SK-N-SH (cell line): ENCODE results near the gene ADORA2A. TPM values are rescaled to one million over a fixed set of nuclear protein-coding genes. Genes with fewer than 3 reads are reported as not detected.

Experiments
- CTCF ChIA-PET: fragments of 300-600, 350-600 bp; formaldehyde crosslinking; extraction: SDS; loops from one replicate; lab custom pipeline; 2021; lab: Yijun Ruan, JAX
- POLR2A ChIA-PET: fragments of 350-600 bp; sonication (Branson Sonifier 250); formaldehyde crosslinking; extraction: SDS; loops from one replicate; lab custom pipeline; 2020; ENCODE audit warnings: antibody characterized with exemption, inconsistent platforms; lab: Yijun Ruan, JAX
- DNase-seq: peaks from one replicate; pipeline ENCODE4 v3.0.0; 2012
- H2AFZ ChIP-seq: fragments of 200-600 bp; sonication (generic); 2 replicates; pipeline ENCODE4 v1.8.1; 2016; ENCODE audit warnings: antibody characterized with exemption, mild to moderate bottlenecking, low read depth
- H3F3A ChIP-seq: fragments of 200-600 bp; sonication (generic); replicated peaks from 2 replicates; pipeline ENCODE3; 2016; ENCODE audit warnings: antibody characterized with exemption, mild to moderate bottlenecking; ENCODE audit not compliant: insufficient read depth
- H3K27ac ChIP-seq, 2 experiments: fragments of 200-500 bp in 1 of 2; fragments of 200-600 bp in 1 of 2; sonication (Bioruptor generic) in 1 of 2; sonication (generic), shearing (Covaris generic) in 1 of 2; 2 replicates each; pipeline versions ENCODE4 v1.5.1 to v1.6.1; 2014 to 2016; ENCODE audit warnings: low read depth in 2 of 2, inconsistent platforms in 1 of 2, low read length in 1 of 2, mild to moderate bottlenecking in 1 of 2, mixed read lengths in 1 of 2
- H3K27me3 ChIP-seq: fragments of 200-600 bp; sonication (generic), shearing (Covaris generic); 2 replicates; pipeline ENCODE4 v1.6.1; 2016; ENCODE audit warnings: mixed run types; ENCODE audit not compliant: insufficient read depth
- H3K36me3 ChIP-seq, 2 experiments: fragments of 200-500 bp in 1 of 2; fragments of 200-600 bp in 1 of 2; sonication (Bioruptor generic) in 1 of 2; sonication (generic) in 1 of 2; replicated peaks in 1 of 2; 2 replicates each; pipeline versions ENCODE3 to v1.5.1; 2014 to 2016; ENCODE audit warnings: low read length in 1 of 2, mild to moderate bottlenecking in 1 of 2; ENCODE audit not compliant: insufficient read depth in 2 of 2, control insufficient read depth in 1 of 2
- H3K4me1 ChIP-seq, 2 experiments: fragments of 200-500 bp in 1 of 2; fragments of 200-600 bp in 1 of 2; sonication (Bioruptor generic) in 1 of 2; sonication (generic), shearing (Covaris generic) in 1 of 2; 2 replicates each; pipeline versions ENCODE4 v1.5.1 to v1.6.1; 2014 to 2016; ENCODE audit warnings: low read depth in 1 of 2, low read length in 1 of 2, mixed run types in 1 of 2; ENCODE audit not compliant: insufficient read depth in 2 of 2, control insufficient read depth in 1 of 2
- H3K4me2 ChIP-seq: fragments of 200-600 bp; sonication (generic), shearing (Covaris generic); 2 replicates; pipeline ENCODE4 v1.6.1; 2017; ENCODE audit warnings: mixed run types
- H3K4me3 ChIP-seq, 2 experiments: fragments of 200-500 bp in 1 of 2; fragments of 200-600 bp in 1 of 2; sonication (Bioruptor generic) in 1 of 2; sonication (generic), shearing (Covaris generic) in 1 of 2; 2 replicates each; pipeline versions ENCODE4 v1.5.1 to v1.8.1; 2014 to 2016; ENCODE audit warnings: low read depth in 2 of 2, inconsistent platforms in 1 of 2, low read length in 1 of 2, mild to moderate bottlenecking in 1 of 2, mixed read lengths in 1 of 2, moderate library complexity in 1 of 2
- H3K79me2 ChIP-seq: fragments of 200-600 bp; sonication (generic); 2 replicates; pipeline ENCODE4 v1.8.1; 2017; ENCODE audit warnings: mild to moderate bottlenecking; ENCODE audit not compliant: insufficient read depth
- H3K9ac ChIP-seq: fragments of 200-600 bp; sonication (generic); 2 replicates; pipeline ENCODE4 v1.6.1; 2017; ENCODE audit warnings: mixed run types
- H3K9me2 ChIP-seq: fragments of 200-600 bp; sonication (generic); 2 replicates; pipeline ENCODE4 v1.6.1; 2017; ENCODE audit warnings: mixed run types
- H3K9me3 ChIP-seq: fragments of 200-600 bp; sonication (generic); 2 replicates; pipeline ENCODE4 v1.6.1; 2017; ENCODE audit warnings: mixed run types, mild to moderate bottlenecking, moderate library complexity
- H4K20me1 ChIP-seq: fragments of 200-600 bp; sonication (generic); 2 replicates; pipeline ENCODE4 v1.6.1; 2017; ENCODE audit warnings: mild to moderate bottlenecking, mixed run types; ENCODE audit not compliant: insufficient read depth
- CHD2 ChIP-seq: fragments of 150-350 bp; IDR thresholded peaks from 2 replicates; pipeline ENCODE4 v1.6.1; 2018; ENCODE audit warnings: low read length; ENCODE audit not compliant: partially characterized antibody
- ELF1 ChIP-seq: IDR thresholded peaks from 2 replicates; pipeline ENCODE4 v1.4.0; 2012
- EP300 ChIP-seq, 2 experiments: IDR thresholded peaks; 2 replicates each; pipeline versions ENCODE4 v1.4.0 to v1.6.1; 2012; ENCODE audit warnings: borderline replicate concordance in 1 of 2, low read depth in 1 of 2, low read length in 1 of 2
- EZH2phosphoT487 ChIP-seq: fragments of 200-600 bp; sonication (generic); IDR thresholded peaks from 2 replicates; pipeline ENCODE4 v1.6.1; 2017; ENCODE audit warnings: low read depth, mixed run types, mild to moderate bottlenecking, antibody characterized with exemption, moderate library complexity, borderline replicate concordance
- FOXJ3 ChIP-seq: sonication (generic); formaldehyde crosslinking; IDR thresholded peaks from 2 replicates; pipeline ENCODE4 v1.5.1; 2020; ENCODE audit warnings: mild to moderate bottlenecking, missing genetic modification reagents
- FOXM1 ChIP-seq: IDR thresholded peaks from 2 replicates; pipeline ENCODE4 v1.4.0; 2012; ENCODE audit warnings: low read depth, mild to moderate bottlenecking
- GABPA ChIP-seq: IDR thresholded peaks from 2 replicates; pipeline ENCODE4 v1.4.0; 2012; ENCODE audit warnings: low read depth, mild to moderate bottlenecking
- GATA2 ChIP-seq: sonication (generic); formaldehyde crosslinking; IDR thresholded peaks from 2 replicates; pipeline ENCODE4 v1.5.0; 2020; ENCODE audit warnings: mild to moderate bottlenecking, missing genetic modification reagents
- MEF2A ChIP-seq: IDR thresholded peaks from 2 replicates; pipeline ENCODE4 v1.4.0; 2012; ENCODE audit warnings: low read depth, borderline replicate concordance
- MXI1 ChIP-seq: IDR thresholded peaks from 2 replicates; pipeline ENCODE4 v1.6.1; 2012; ENCODE audit warnings: mild to moderate bottlenecking, low read depth, low read length, improper control_type of control experiment
- PBX3 ChIP-seq: IDR thresholded peaks from 2 replicates; pipeline ENCODE4; 2012
- POLR2AphosphoS5 ChIP-seq: IDR thresholded peaks from 2 replicates; pipeline ENCODE4 v1.6.1; 2012; ENCODE audit warnings: low read depth, low read length
- RAD21 ChIP-seq: IDR thresholded peaks from 2 replicates; pipeline ENCODE4 v1.6.1; 2012; ENCODE audit warnings: mild to moderate bottlenecking, low read length
- RXRA ChIP-seq: IDR thresholded peaks from 2 replicates; pipeline ENCODE4 v1.4.0; 2012; ENCODE audit warnings: low read depth, mild to moderate bottlenecking, borderline replicate concordance
- TAF1 ChIP-seq: IDR thresholded peaks from 2 replicates; pipeline ENCODE4 v1.6.1; 2012; ENCODE audit warnings: low read depth, mild to moderate bottlenecking, low read length, moderate library complexity, borderline replicate concordance
- WGBS: methylation state at CpG from one replicate; pipeline ENCODE4 v1.1.6; 2017; ENCODE audit warnings: low lambda C conversion rate; 5-methylcytosine and 5-hydroxymethylcytosine counted together
- polyA plus RNA-seq, 3 experiments: library from polyadenylated mRNA; depleted of rRNA; stranded (reverse); fragments of >200 nt; gene quantifications; 2 replicates each; pipeline ENCODE4 v1.2.3, GENCODE V29; 2012
- TF ChIP-seq, protein P1 (sequence below): IDR thresholded peaks from 2 replicates; pipeline ENCODE4 v1.6.1; 2012; ENCODE audit warnings: mild to moderate bottlenecking, low read depth, low read length, moderate library complexity
- TF ChIP-seq, protein P2 (sequence below): IDR thresholded peaks from 2 replicates; pipeline ENCODE4 v1.4.0; 2012; ENCODE audit warnings: low read depth
- TF ChIP-seq, protein P3 (sequence below): IDR thresholded peaks from 2 replicates; pipeline ENCODE4 v1.4.0; 2012; ENCODE audit warnings: low read depth, borderline replicate concordance

The ADORA2A gene
- polyA plus RNA-seq, 1 of the 3 experiments (the other 2 are of a cell fraction), result 9.3 TPM

GRCh38 chr22:24441406-24442351 lies 14.3 kb downstream of the ADORA2A start:
- TF ChIP-seq, protein P1, sequence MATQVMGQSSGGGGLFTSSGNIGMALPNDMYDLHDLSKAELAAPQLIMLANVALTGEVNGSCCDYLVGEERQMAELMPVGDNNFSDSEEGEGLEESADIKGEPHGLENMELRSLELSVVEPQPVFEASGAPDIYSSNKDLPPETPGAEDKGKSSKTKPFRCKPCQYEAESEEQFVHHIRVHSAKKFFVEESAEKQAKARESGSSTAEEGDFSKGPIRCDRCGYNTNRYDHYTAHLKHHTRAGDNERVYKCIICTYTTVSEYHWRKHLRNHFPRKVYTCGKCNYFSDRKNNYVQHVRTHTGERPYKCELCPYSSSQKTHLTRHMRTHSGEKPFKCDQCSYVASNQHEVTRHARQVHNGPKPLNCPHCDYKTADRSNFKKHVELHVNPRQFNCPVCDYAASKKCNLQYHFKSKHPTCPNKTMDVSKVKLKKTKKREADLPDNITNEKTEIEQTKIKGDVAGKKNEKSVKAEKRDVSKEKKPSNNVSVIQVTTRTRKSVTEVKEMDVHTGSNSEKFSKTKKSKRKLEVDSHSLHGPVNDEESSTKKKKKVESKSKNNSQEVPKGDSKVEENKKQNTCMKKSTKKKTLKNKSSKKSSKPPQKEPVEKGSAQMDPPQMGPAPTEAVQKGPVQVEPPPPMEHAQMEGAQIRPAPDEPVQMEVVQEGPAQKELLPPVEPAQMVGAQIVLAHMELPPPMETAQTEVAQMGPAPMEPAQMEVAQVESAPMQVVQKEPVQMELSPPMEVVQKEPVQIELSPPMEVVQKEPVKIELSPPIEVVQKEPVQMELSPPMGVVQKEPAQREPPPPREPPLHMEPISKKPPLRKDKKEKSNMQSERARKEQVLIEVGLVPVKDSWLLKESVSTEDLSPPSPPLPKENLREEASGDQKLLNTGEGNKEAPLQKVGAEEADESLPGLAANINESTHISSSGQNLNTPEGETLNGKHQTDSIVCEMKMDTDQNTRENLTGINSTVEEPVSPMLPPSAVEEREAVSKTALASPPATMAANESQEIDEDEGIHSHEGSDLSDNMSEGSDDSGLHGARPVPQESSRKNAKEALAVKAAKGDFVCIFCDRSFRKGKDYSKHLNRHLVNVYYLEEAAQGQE, result no peak
- TF ChIP-seq FOXM1 (no peak), MXI1 (peak; percentile 80), RAD21 (no peak), GABPA (no peak), RXRA (no peak), MEF2A (no peak), ELF1 (no peak), FOXJ3 (CRISPR knock-in tag) (0 out of 2 replicates have a peak, but pooled peaks have one; percentile 34), CHD2 (peak; percentile 18), EP300 (IDR thresholded peaks at IDR 0.05; ENCODE audit: borderline replicate concordance in 1 of 2, low read depth in 1 of 2, low read length in 1 of 2) (peak in 1 of 2 experiments; percentile 40; a peak in 1 of 4 replicates), EZH2phosphoT487 (no peak), TAF1 (no peak), POLR2AphosphoS5 (no peak), PBX3 (no peak), GATA2 (CRISPR knock-in tag) (no peak; the same call in 1 of the 2 replicates)
- TF ChIP-seq, protein P2, sequence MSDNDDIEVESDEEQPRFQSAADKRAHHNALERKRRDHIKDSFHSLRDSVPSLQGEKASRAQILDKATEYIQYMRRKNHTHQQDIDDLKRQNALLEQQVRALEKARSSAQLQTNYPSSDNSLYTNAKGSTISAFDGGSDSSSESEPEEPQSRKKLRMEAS, result no peak
- TF ChIP-seq, protein P3, sequence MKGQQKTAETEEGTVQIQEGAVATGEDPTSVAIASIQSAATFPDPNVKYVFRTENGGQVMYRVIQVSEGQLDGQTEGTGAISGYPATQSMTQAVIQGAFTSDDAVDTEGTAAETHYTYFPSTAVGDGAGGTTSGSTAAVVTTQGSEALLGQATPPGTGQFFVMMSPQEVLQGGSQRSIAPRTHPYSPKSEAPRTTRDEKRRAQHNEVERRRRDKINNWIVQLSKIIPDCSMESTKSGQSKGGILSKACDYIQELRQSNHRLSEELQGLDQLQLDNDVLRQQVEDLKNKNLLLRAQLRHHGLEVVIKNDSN, result no peak
- TF ChIP-seq, all 33 proteins: peak for 4
- Histone ChIP-seq H3K27ac (peak overlapping the region in 1 of 2 experiments; percentile 91; a peak in 2 of 4 replicates), H3K9ac (no peak overlapping the region), H4K20me1 (no peaks in the 10 kb centered on the region), H3K4me2 (no peak overlapping the region), H3K4me3 (no peak overlapping the region; a peak in 1 of 4 replicates), H3K9me2 (no peaks in the 10 kb centered on the region), H3K27me3 (no peaks in the 10 kb centered on the region), H3K79me2 (no peaks in the 10 kb centered on the region), H3K4me1 (peaks cover 16 to 88% of the 10 kb centered on the region in 2 experiments), H3K9me3 (no peaks in the 10 kb centered on the region), H3F3A (no peaks in the 10 kb centered on the region), H2AFZ (no peak overlapping the region), H3K36me3 (peaks cover 0 to 2% of the 10 kb centered on the region in 2 experiments)
- peak; percentile 79 for DNase-seq
- ChIA-PET POLR2A (interaction anchor here (0.7 to 1.7 kb wide), 7 partner anchors 9 to 80 kb away, joined by 3 to 5 read pairs (median 4); no protein-coding TSS in a partner anchor), CTCF (interaction anchor here (0.9 to 2.2 kb wide), 8 partner anchors 7 to 139 kb away, joined by 3 to 11 read pairs (median 6); no protein-coding TSS in a partner anchor)
- WGBS, result 61% methylated on average over 8 of the region's 8 CpGs
